K562 (cell line): ENCODE results near the gene RNASET2. TPM values are rescaled to one million over a fixed set of nuclear protein-coding genes. Genes with fewer than 3 reads are reported as not detected.

Experiments used
- ATAC-seq: fragments of 200-7000 bp; cut with Tn5 transposase; 3 replicates; pipeline ENCODE4 v1.9.1; 2020; ENCODE audit warnings: moderate library complexity
- BruUV-seq: library from RNA; stranded (reverse); fragments of 400-500 nt; replicated peaks from 2 replicates; lab custom pipeline; 2021; lab: Mats Ljungman, UMichigan
- CTCF ChIA-PET: fragments of 300-600 bp; formaldehyde crosslinking; extraction: SDS; loops from one replicate; lab custom pipeline; 2021; ENCODE audit warnings: low intra/inter-chr PET ratio; lab: Yijun Ruan, JAX
- POLR2A ChIA-PET: fragments of 300-600, 350-650 bp; sonication (Branson Sonifier 250); formaldehyde crosslinking; extraction: SDS; loops from one replicate; lab custom pipeline; 2021; ENCODE audit warnings: antibody characterized with exemption, inconsistent platforms; lab: Yijun Ruan, JAX
- DNase-seq, 4 experiments: peaks; one replicate each; pipeline versions ENCODE4 v3.0.0 to v3.0.0-alpha.2; 2011 to 2018; ENCODE audit warnings: low spot score in 3 of 4, mixed read lengths in 3 of 4; ENCODE audit errors: extremely low read depth in 1 of 4
- FAIRE-seq: peaks from 2 replicates; lab custom pipeline; 2011; peaks lifted over from hg19 to GRCh38; lab: Jason Lieb, UNC
- H2AFZ ChIP-seq: 2 replicates; pipeline ENCODE4 v1.6.0; 2011; ENCODE audit warnings: low read depth, low read length, control low read depth, inconsistent platforms
- H3K27ac ChIP-seq: fragments of 200-600 bp; 3 replicates; pipeline ENCODE4 v1.8.0; 2011; ENCODE audit warnings: low read depth, mild to moderate bottlenecking, control low read depth, inconsistent platforms, low read length, moderate library complexity, mixed read lengths; ENCODE audit errors: extremely low read depth
- H3K27me3 ChIP-seq, 2 experiments: fragments of 300-600 bp in 1 of 2; 2 replicates in 1 of 2; 3 replicates in 1 of 2; pipeline versions ENCODE4 v1.6.0 to v1.8.0; 2011; ENCODE audit warnings: inconsistent platforms in 2 of 2, low read length in 2 of 2, mild to moderate bottlenecking in 1 of 2, mixed read lengths in 1 of 2, moderate library complexity in 1 of 2; ENCODE audit not compliant: control insufficient read depth in 2 of 2, insufficient read depth in 2 of 2
- H3K36me3 ChIP-seq: fragments of 300-600 bp; 3 replicates; pipeline ENCODE4 v1.8.0; 2011; ENCODE audit warnings: mild to moderate bottlenecking, low read length, inconsistent platforms; ENCODE audit not compliant: control insufficient read depth, insufficient read depth
- H3K4me1 ChIP-seq, 2 experiments: fragments of 200-600 bp in 1 of 2; replicated peaks in 1 of 2; 2 replicates in 1 of 2; 3 replicates in 1 of 2; pipeline versions ENCODE4 v1.5.1 to v1.8.0; 2011; ENCODE audit warnings: inconsistent platforms in 2 of 2, low read length in 2 of 2, mild to moderate bottlenecking in 1 of 2, mixed read lengths in 1 of 2, moderate library complexity in 1 of 2; ENCODE audit not compliant: control insufficient read depth in 2 of 2, insufficient read depth in 2 of 2
- H3K4me2 ChIP-seq: 2 replicates; pipeline ENCODE4 v1.6.1; 2011; ENCODE audit warnings: low read length, control low read depth, inconsistent platforms, mixed read lengths; ENCODE audit not compliant: insufficient read depth
- H3K4me3 ChIP-seq: fragments of 200-600 bp; sonication (generic), shearing (Covaris generic); 2 replicates; pipeline ENCODE4 v1.5.1; 2016; ENCODE audit warnings: control low read depth, inconsistent platforms
- H3K79me2 ChIP-seq: fragments of 200-600 bp; 3 replicates; pipeline ENCODE4 v1.8.0; 2011; ENCODE audit warnings: low read length, inconsistent platforms; ENCODE audit not compliant: control insufficient read depth, insufficient read depth
- H3K9ac ChIP-seq, 2 experiments: 2 replicates each; pipeline versions ENCODE4 v1.6.0 to v1.6.1; 2011; ENCODE audit warnings: low read depth in 2 of 2, low read length in 2 of 2, control low read depth in 1 of 2, inconsistent platforms in 1 of 2, mild to moderate bottlenecking in 1 of 2, mixed read lengths in 1 of 2; ENCODE audit not compliant: insufficient read depth in 1 of 2
- H3K9me1 ChIP-seq: one replicate; pipeline ENCODE4 v1.6.0; 2011; ENCODE audit warnings: inconsistent platforms, mild to moderate bottlenecking, low read length, moderate library complexity; ENCODE audit not compliant: control insufficient read depth, insufficient read depth
- H3K9me3 ChIP-seq: replicated peaks from 2 replicates; pipeline ENCODE4 v1.5.1; 2011; ENCODE audit warnings: low read depth, low read length, inconsistent platforms; ENCODE audit not compliant: control insufficient read depth, insufficient read depth
- H4K20me1 ChIP-seq: replicated peaks from 2 replicates; pipeline ENCODE4 v1.6.1; 2011; ENCODE audit warnings: low read length, inconsistent platforms, mixed read lengths; ENCODE audit not compliant: control insufficient read depth, insufficient read depth
- CBX8 ChIP-seq: fragments of 200-600 bp; sonication (generic); IDR thresholded peaks from 2 replicates; pipeline ENCODE4 v1.6.1; 2012; ENCODE audit warnings: borderline replicate concordance, mixed run types, low read depth, mild to moderate bottlenecking, moderate library complexity, mixed read lengths, low read length, control low read depth, inconsistent platforms; ENCODE audit not compliant: poor library complexity, severe bottlenecking; ENCODE audit errors: extremely low read depth
- HCFC1 ChIP-seq: IDR thresholded peaks from 2 replicates; pipeline ENCODE4 v1.6.1; 2012; ENCODE audit warnings: low read depth, low read length, improper control_type of control experiment
- SP1 ChIP-seq: sonication (generic); formaldehyde crosslinking; IDR thresholded peaks from 2 replicates; pipeline ENCODE4 v1.8.1; 2022; ENCODE audit warnings: mild to moderate bottlenecking, missing genetic modification reagents
- ZBTB8A ChIP-seq: fragments of 450-650 bp; IDR thresholded peaks from 2 replicates; pipeline ENCODE4 v1.6.1; 2018; ENCODE audit warnings: mild to moderate bottlenecking, moderate library complexity; ENCODE audit not compliant: partially characterized antibody
- ZNF282 ChIP-seq: sonication (generic); formaldehyde crosslinking; IDR thresholded peaks from 2 replicates; pipeline ENCODE4 v1.8.1; 2023; ENCODE audit warnings: missing genetic modification reagents
- ZNF324 ChIP-seq: fragments of 250-450 bp; sonication (Bioruptor Pico); IDR thresholded peaks from 2 replicates; pipeline ENCODE4 v1.4.0; 2020; ENCODE audit warnings: mild to moderate bottlenecking
- WGBS: fragments of 100-300 bp; shearing (Covaris generic); methylation state at CpG from one replicate; pipeline ENCODE4 v1.1.6; 2016; ENCODE audit warnings: low coverage, mixed read lengths; ENCODE audit not compliant: insufficient coverage; ENCODE audit errors: missing lambda C conversion rate; 5-methylcytosine and 5-hydroxymethylcytosine counted together
- in situ Hi-C: fragments of 300-500 bp; cut with MboI; formaldehyde crosslinking; loops from 4 replicates; pipeline ENCODE4 v1.15.0; 2018; ENCODE audit warnings: inconsistent platforms, mixed read lengths
- intact Hi-C: fragments of 100-400 bp; cut with micrococcal nuclease; formaldehyde crosslinking; loops from 2 replicates; pipeline ENCODE4 v1.14.2; 2022
- polyA plus RNA-seq, 8 experiments: library from polyadenylated mRNA; depleted of rRNA in 4 of 8; stranded (reverse) in 5 of 8; unstranded in 3 of 8; fragments of >200 nt; fragmentation: Nextera tagmentation in 2 of 8; fragmentation: Illumina TruSeq in 1 of 8; extraction: Ambion mirVana in 2 of 8; extraction: Trizol in 1 of 8; gene quantifications; 2 replicates each; pipeline versions ENCODE4 v1.2.1 to v1.2.3, GENCODE V29; 2011 to 2014; ENCODE audit warnings: inconsistent platforms in 1 of 8, missing spikeins in 1 of 8
- total RNA-seq, 7 experiments: library from RNA; depleted of rRNA in 6 of 7; stranded (reverse); fragments of >200 nt in 6 of 7; fragmentation: Illumina TruSeq in 2 of 7; extraction: Trizol in 2 of 7; gene quantifications; 2 replicates each; pipeline versions ENCODE4 v1.2.1 to v1.2.3, GENCODE V29; 2011 to 2021; ENCODE audit warnings: low replicate concordance in 1 of 7
- TF ChIP-seq, protein P1 (sequence below), 2 experiments: fragments of 150-350 bp in 1 of 2; IDR thresholded peaks; 2 replicates each; pipeline ENCODE4 v1.6.1; 2012 to 2016; ENCODE audit warnings: low read depth in 2 of 2, low read length in 2 of 2, mild to moderate bottlenecking in 1 of 2, moderate library complexity in 1 of 2

RNASET2 gene
- total and polyA plus RNA-seq, 9 of the 15 experiments (the other 6 are each of a cell fraction or from before 2014, with no cell fraction given), result 7.4 to 141 (median 91.3) TPM

DNA sequence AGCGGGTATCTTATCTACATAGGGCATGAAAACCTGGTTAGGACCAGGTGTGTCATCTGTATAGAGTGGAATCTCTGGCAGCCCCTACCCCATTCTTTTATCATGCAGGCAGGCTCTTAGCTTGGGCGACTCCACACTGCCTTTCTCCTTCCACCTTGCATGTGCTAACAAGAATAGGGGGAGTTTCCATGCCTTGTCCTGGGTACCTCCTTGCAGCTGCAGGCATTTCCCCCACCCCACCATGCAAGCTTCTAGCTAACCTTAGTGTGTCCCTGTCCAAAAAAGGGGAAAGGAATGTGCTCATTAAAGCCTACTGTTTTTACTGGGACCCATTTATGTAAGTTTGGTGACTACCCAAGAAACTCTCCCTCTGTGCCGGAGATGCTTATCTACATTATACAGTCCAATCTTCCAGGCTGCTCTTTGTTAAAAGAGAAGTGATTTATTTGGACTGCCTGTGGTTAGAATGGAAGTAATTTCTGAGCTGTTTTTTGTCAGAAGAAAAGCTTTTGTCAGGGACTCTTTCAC is 32.4 kb upstream of the RNASET2 start (continued):
- no peak for TF ChIP-seq ZNF324 (CRISPR knock-in tag)

DNA sequence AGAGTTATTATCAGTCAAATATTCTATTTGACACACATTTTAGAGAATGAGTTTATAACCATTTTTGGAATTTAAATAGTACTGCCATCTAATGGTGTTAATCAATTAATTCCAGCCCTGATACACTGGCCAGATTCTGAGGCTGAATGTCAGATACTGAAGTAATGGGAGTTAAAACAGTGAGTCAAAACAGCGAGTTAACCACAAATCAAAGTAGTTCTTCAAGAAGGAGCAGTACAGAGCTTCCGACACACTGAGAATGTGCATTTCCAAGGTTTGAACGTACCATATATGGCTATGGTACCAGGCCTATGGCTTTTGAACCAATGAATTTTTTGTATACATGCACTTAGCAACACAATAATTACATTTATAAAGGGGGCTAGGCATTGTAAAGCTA is 31.6 kb upstream of the RNASET2 start:
- Histone ChIP-seq H3K4me2 (no peak overlapping the region), H3K79me2 (peaks cover 62% of the 10 kb centered on the region), H3K9me3 (peaks cover 4% of the 10 kb centered on the region; the same call in 1 of the 2 replicates), H3K9me1 (no peaks in the 10 kb centered on the region), H3K4me3 (no peak overlapping the region), H3K27ac (no peak overlapping the region), H4K20me1 (no peaks in the 10 kb centered on the region), H3K4me1 (no peaks in the 10 kb centered on the region), H3K36me3 (peaks cover 49% of the 10 kb centered on the region), H3K9ac (no peak overlapping the region), H2AFZ (no peak overlapping the region), H3K27me3 (no peaks in the 10 kb centered on the region)
- in situ Hi-C loops, result no loop called here
- FAIRE-seq (no peak), ATAC-seq (no peak), DNase-seq (no peak)
- TF ChIP-seq HCFC1, result no peak
- TF ChIP-seq CBX8, result no peak
- no peak for TF ChIP-seq ZBTB8A
- TF ChIP-seq, protein P1, sequence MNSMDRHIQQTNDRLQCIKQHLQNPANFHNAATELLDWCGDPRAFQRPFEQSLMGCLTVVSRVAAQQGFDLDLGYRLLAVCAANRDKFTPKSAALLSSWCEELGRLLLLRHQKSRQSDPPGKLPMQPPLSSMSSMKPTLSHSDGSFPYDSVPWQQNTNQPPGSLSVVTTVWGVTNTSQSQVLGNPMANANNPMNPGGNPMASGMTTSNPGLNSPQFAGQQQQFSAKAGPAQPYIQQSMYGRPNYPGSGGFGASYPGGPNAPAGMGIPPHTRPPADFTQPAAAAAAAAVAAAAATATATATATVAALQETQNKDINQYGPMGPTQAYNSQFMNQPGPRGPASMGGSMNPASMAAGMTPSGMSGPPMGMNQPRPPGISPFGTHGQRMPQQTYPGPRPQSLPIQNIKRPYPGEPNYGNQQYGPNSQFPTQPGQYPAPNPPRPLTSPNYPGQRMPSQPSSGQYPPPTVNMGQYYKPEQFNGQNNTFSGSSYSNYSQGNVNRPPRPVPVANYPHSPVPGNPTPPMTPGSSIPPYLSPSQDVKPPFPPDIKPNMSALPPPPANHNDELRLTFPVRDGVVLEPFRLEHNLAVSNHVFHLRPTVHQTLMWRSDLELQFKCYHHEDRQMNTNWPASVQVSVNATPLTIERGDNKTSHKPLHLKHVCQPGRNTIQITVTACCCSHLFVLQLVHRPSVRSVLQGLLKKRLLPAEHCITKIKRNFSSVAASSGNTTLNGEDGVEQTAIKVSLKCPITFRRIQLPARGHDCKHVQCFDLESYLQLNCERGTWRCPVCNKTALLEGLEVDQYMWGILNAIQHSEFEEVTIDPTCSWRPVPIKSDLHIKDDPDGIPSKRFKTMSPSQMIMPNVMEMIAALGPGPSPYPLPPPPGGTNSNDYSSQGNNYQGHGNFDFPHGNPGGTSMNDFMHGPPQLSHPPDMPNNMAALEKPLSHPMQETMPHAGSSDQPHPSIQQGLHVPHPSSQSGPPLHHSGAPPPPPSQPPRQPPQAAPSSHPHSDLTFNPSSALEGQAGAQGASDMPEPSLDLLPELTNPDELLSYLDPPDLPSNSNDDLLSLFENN (IDR thresholded peaks at IDR 0.05; ENCODE audit: low read depth in 2 of 2, low read length in 2 of 2), result no peak
- TF ChIP-seq SP1 (CRISPR knock-in tag), result no peak
- TF ChIP-seq ZNF282 (CRISPR knock-in tag), result no peak
- no TSS peak for BruUV-seq
- 74% methylated on average over 3 of the region's 3 CpGs for WGBS
- intact Hi-C loops, result loop anchor here (5.0 kb wide), 1 partner anchor 211 kb away; no protein-coding TSS in a partner anchor
- POLR2A ChIA-PET, result interaction anchor here (1.1 to 1.9 kb wide), 3 partner anchors 10 to 32 kb away, joined by 4 to 8 read pairs (median 5); partner anchors contain the start of genes CEP43 and RNASET2
- CTCF ChIA-PET, result interaction anchor here (0.6 to 0.8 kb wide), 2 partner anchors 63 to 212 kb away, joined by 4 read pairs; no protein-coding TSS in a partner anchor
